AG04450 (cell line): ENCODE data around the gene ASCC1. TPM values are rescaled to one million over a fixed set of nuclear protein-coding genes. Genes with fewer than 3 reads are reported as not detected.
"Not testable (repeated sequence)": the region's sequence is repeated elsewhere in the genome, so short reads cannot be mapped to it uniquely, and the experiment has no call there.

Experiments used
- CTCF ChIA-PET: fragments of 300-600, 350-600 bp; formaldehyde crosslinking; extraction: SDS; loops from one replicate; lab custom pipeline; 2022; ENCODE audit warnings: antibody characterized with exemption, inconsistent platforms; lab: Charles Lee
- POLR2A ChIA-PET: fragments of 350-600 bp; formaldehyde crosslinking; extraction: SDS; loops from one replicate; lab custom pipeline; 2021; ENCODE audit warnings: antibody characterized with exemption, inconsistent platforms; lab: Yijun Ruan, JAX
- DNase-seq: peaks from one replicate; pipeline ENCODE4 v3.0.0-alpha.2; 2011; ENCODE audit warnings: low read depth, low spot score
- H3K27ac ChIP-seq: one replicate; pipeline ENCODE4 v1.5.1; 2012; ENCODE audit warnings: low read depth, low read length, control low read depth
- H3K27me3 ChIP-seq: one replicate; pipeline ENCODE4 v1.6.0; 2012; ENCODE audit warnings: low read length; ENCODE audit not compliant: control insufficient read depth, insufficient read depth
- H3K4me3 ChIP-seq: 2 replicates; pipeline ENCODE4 v1.5.1; 2011; ENCODE audit warnings: mild to moderate bottlenecking, low read depth, low read length, control low read depth
- H3K9me3 ChIP-seq: 2 replicates; pipeline ENCODE4 v1.5.1; 2012; ENCODE audit warnings: low read length; ENCODE audit not compliant: control insufficient read depth, insufficient read depth
- polyA plus RNA-seq: library from polyadenylated mRNA; depleted of rRNA; stranded (reverse); fragments of >200 nt; gene quantifications from 2 replicates; pipeline ENCODE4 v1.2.3, GENCODE V29; 2011
- TF ChIP-seq, protein P1 (sequence below): IDR thresholded peaks from 2 replicates; pipeline ENCODE4 v1.5.1; 2011; ENCODE audit warnings: low read depth, low read length, control low read depth, inconsistent platforms

ASCC1 gene
- polyA plus RNA-seq, 1 experiment, result 43.7 TPM

DNA sequence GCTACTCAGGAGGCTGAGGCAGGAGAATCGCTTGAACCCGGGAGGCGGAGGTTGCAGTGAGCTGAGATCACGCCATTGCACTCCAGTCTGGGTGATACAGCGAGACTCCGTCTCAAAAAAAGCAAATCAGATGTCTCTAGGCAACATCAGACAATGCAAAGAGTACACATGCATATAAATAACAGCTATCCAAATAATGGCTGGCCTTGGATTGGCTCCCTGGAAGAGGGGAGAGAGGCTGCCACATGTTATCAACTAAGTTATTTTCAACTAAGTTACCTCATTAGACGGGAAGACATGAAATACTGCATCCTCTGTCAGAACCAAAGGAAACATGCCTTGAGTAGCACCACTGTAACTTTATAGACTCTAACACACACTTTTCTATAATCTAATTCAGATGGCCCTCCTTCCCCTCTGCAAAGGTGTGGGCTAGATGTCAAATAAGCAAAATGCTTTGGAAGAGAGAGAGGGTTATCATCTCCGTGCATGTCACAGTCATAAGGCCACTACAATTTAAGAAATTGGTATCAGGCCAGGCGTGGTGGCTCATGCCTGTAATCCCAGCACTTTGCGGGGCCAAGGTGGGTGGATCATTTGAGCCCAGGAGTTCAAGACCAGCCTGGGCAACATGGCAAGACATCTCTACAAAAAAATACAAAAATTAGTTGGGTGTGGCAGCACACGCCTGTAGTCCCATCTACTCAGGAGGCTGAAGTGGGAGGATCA is 105.2 kb downstream of the ASCC1 start:
- no peaks in the 10 kb centered on the region for H3K27me3 ChIP-seq
- H3K9me3 ChIP-seq, result no peaks in the 10 kb centered on the region
- H3K4me3 ChIP-seq, result no peak overlapping the region
- no peak for DNase-seq
- TF ChIP-seq, protein P1, sequence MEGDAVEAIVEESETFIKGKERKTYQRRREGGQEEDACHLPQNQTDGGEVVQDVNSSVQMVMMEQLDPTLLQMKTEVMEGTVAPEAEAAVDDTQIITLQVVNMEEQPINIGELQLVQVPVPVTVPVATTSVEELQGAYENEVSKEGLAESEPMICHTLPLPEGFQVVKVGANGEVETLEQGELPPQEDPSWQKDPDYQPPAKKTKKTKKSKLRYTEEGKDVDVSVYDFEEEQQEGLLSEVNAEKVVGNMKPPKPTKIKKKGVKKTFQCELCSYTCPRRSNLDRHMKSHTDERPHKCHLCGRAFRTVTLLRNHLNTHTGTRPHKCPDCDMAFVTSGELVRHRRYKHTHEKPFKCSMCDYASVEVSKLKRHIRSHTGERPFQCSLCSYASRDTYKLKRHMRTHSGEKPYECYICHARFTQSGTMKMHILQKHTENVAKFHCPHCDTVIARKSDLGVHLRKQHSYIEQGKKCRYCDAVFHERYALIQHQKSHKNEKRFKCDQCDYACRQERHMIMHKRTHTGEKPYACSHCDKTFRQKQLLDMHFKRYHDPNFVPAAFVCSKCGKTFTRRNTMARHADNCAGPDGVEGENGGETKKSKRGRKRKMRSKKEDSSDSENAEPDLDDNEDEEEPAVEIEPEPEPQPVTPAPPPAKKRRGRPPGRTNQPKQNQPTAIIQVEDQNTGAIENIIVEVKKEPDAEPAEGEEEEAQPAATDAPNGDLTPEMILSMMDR, result no peak
- ChIA-PET POLR2A (no interaction called here), CTCF (no interaction called here)
- no peak overlapping the region for H3K27ac ChIP-seq

DNA sequence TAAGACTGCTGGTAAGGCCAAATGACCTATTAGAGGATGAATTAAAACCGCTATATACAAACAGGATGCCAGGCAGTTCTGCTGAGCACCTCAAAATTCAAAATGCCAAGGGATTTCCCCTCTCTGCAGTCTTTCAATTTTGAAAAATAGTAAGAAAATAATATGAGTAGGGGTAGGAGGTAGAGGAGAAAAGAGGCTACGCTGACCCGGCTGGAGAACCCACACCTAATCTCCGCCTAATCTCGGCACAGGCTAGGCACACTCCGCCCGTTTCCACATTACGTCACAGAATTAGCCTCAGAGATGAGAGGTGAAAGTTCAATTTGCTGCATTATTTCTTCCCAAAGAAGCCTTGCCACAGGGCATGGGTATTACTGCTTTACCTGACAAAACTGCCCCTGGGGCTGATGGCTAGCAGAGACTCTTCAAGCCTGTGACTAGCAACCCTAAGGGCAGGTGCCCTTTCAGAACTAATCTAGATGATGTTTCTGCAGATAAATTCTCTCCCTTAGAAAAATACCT is 106.4 kb downstream of the ASCC1 start:
- no peak for DNase-seq
- TF ChIP-seq, protein P1, result no peak
- H3K9me3 ChIP-seq, result no peaks in the 10 kb centered on the region
- H3K4me3 ChIP-seq, result no peak overlapping the region
- no peaks in the 10 kb centered on the region for H3K27me3 ChIP-seq
- no peak overlapping the region for H3K27ac ChIP-seq
- CTCF ChIA-PET, result no interaction called here
- POLR2A ChIA-PET, result no interaction called here

DNA sequence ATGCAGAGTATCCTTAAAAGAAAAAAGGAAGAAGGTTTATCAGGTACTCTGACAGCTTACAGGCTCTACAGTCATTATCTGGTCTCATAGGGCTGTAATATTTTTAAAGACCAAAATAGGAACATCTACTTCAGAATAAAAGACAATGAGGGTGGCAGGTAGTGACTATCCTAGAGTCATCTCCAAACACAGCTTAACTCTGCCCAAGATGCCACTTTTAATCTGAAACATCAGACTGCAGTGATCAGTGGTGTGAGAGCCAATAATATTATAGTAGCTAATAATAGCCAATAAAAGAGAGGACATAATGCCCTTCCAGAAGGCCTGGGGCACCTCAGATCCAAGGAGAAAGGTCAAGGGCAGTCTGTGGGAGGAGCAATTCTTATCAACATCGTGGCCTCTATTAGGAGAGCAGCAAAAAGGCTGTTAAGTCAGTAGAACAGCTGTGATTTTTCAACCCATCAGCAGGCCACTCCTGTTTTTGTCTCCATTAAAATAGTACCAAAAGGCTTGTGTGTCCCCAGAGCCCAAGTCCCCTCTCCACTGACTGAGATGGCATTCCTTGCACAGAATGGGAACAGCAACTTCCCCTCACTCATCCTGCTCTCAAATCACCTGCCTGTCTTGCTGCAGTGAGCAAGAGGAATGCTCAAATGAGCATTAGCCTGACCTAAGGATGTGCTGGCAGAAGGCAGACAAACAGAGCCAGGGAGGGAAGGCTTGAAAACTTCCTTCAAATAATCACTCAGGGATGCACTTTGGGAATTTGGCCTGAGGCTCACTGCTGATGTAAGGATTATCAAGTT is 107.0 kb downstream of the ASCC1 start:
- no peak for DNase-seq
- TF ChIP-seq, protein P1, result no peak

DNA sequence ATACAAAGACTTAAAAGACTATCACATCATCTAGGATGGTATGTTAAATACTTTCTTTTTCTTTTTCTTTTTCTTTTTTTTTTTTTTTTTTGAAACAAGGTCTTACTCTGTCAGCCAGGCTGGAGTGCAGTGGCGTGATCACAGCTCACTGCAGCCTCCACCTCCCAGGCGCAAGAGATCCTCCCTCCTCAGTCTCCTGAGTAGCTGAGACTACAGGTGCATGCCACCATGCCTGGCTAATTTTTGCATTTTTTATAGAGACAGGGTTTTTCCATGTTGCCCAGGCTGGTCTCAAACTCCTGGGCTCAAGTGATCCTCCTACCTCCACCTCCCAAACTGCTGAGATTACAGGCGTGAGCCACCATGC is 108.1 kb downstream of the ASCC1 start:
- not testable (repeated sequence) for H3K27ac ChIP-seq, H3K27me3 ChIP-seq, H3K4me3 ChIP-seq, DNase-seq, H3K9me3 ChIP-seq
- POLR2A ChIA-PET, result interaction anchor here (0.7 kb wide), 1 partner anchor 59 kb away, joined by 4 read pairs; no protein-coding TSS in a partner anchor
- CTCF ChIA-PET, result interaction anchor here (0.6 to 1.0 kb wide), 3 partner anchors 11 to 211 kb away, joined by 3 to 4 read pairs (median 3); no protein-coding TSS in a partner anchor

More for the DNA sequence above, 107.0 kb downstream of the ASCC1 start:
- no peaks in the 10 kb centered on the region for H3K27me3 ChIP-seq
- POLR2A ChIA-PET, result no interaction called here
- CTCF ChIA-PET, result interaction anchor here (0.8 to 1.0 kb wide), 2 partner anchors 10 to 212 kb away, joined by 3 to 4 read pairs; no protein-coding TSS in a partner anchor
- H3K4me3 ChIP-seq, result no peak overlapping the region
- no peak overlapping the region for H3K27ac ChIP-seq
- no peaks in the 10 kb centered on the region for H3K9me3 ChIP-seq

DNA sequence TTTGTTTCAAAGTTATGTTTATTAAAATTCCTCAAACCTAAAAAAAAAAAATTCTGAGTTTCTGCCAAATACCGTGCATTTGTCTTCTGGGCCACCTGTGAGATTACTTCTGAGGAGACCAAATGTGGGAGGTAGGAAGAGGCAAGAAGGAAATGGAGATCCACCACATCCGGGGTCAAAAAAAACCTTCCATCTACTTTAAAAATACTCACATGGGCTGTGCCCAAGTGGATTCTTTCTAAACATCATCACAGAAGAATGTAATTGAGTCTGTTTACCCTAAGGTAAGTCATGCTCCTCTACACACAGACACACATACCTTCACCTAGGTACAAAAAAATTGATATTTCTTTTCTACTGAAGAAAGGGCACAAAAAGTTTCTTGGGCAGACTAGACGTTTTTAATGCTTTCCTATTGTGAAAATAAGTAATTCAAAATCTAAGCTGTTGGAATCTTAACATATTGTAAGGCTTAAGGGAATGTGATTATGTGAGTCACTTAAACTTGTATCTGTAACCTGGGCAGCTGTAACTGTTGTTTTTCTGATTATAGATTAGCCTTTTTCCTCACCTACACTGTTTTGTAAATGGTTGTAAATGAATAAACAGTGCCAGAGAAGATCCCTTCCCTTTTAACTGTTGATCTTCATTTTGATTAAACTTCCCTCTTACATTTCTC is 108.6 kb downstream of the ASCC1 start:
- Histone ChIP-seq H3K9me3 (no peaks in the 10 kb centered on the region), H3K27me3 (no peaks in the 10 kb centered on the region), H3K27ac (no peak overlapping the region), H3K4me3 (no peak overlapping the region)
- CTCF ChIA-PET, result interaction anchor here (0.6 to 1.0 kb wide), 2 partner anchors 18 to 211 kb away, joined by 3 to 4 read pairs; no protein-coding TSS in a partner anchor
- no peak for DNase-seq
- POLR2A ChIA-PET, result interaction anchor here (0.6 to 0.7 kb wide), 2 partner anchors 20 to 59 kb away, joined by 3 to 4 read pairs; no protein-coding TSS in a partner anchor
- TF ChIP-seq, protein P1, result no peak
